Type B pancreatic cell (in vitro differentiated cells): Measurements from ENCODE around the gene RCE1. TPM values are rescaled to one million over a fixed set of nuclear protein-coding genes. Genes with fewer than 3 reads are reported as not detected.

Experiments
- DNase-seq: peaks from one replicate; pipeline ENCODE4 v3.0.0; 2021; ENCODE audit warnings: mixed read lengths; ENCODE audit not compliant: unreplicated experiment; ENCODE audit errors: extremely low spot score
- H3K27ac Mint-ChIP-seq: 2 replicates; pipeline ENCODE4 v1.8.0; 2021; ENCODE audit warnings: mild to moderate bottlenecking, mixed read lengths
- H3K27me3 Mint-ChIP-seq: 2 replicates; pipeline ENCODE4 v1.8.0; 2021; ENCODE audit warnings: mixed read lengths
- H3K36me3 Mint-ChIP-seq: 2 replicates; pipeline ENCODE4 v1.8.0; 2021; ENCODE audit warnings: mixed read lengths
- H3K4me1 Mint-ChIP-seq: one replicate; pipeline ENCODE4 v1.8.0; 2021; ENCODE audit warnings: mixed read lengths; ENCODE audit not compliant: unreplicated experiment
- H3K4me3 Mint-ChIP-seq: 2 replicates; pipeline ENCODE4 v1.8.0; 2021; ENCODE audit warnings: mild to moderate bottlenecking, mixed read lengths
- H3K9me3 Mint-ChIP-seq: 2 replicates; pipeline ENCODE4 v1.8.0; 2021; ENCODE audit warnings: mixed read lengths
- total RNA-seq: library from RNA; stranded (reverse); gene quantifications from 2 replicates; pipeline ENCODE4 v1.2.1, GENCODE V29; 2021; ENCODE audit warnings: low replicate concordance
- TF ChIP-seq, protein P1 (sequence below): fragments of 200-600 bp; sonication (generic); conservative IDR thresholded peaks from 2 replicates; pipeline ENCODE4 v1.5.0; 2021; ENCODE audit warnings: antibody characterized with exemption, mild to moderate bottlenecking

RCE1 gene
- total RNA-seq, 1 donor from 2014 or later, result 25.0 TPM

DNA sequence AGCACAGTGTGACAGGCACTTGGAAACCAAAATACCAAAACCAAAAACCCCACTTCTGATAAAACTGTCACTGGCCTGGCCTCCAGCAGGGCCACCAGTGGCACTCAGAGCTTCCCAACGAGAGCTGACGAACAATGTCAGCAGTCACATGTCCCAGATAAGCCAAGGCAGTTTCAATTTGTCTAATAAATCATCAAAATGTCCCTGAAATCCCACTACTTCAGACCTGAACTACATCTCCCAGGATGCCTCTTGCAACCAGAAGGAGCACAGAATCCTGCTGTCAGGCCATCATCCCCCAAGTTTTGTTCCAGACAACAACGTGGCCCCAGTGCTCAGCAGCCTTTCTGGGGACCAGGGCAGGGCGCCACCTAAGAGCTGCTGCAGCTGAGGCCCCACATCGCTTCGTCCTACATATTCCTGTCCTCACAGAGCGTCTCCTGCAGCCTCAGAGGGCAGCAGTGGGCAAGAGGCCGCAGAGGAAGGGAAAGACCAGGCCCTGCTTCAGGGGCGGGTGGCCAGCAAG is 38.7 kb downstream of the RCE1 start:
- Mint-ChIP-seq H3K4me1 (peaks cover 36% of the 10 kb centered on the region), H3K9me3 (no peaks in the 10 kb centered on the region), H3K4me3 (no peak overlapping the region), H3K27me3 (no peaks in the 10 kb centered on the region), H3K36me3 (no peaks in the 10 kb centered on the region), H3K27ac (no peak overlapping the region)
- TF ChIP-seq, protein P1, sequence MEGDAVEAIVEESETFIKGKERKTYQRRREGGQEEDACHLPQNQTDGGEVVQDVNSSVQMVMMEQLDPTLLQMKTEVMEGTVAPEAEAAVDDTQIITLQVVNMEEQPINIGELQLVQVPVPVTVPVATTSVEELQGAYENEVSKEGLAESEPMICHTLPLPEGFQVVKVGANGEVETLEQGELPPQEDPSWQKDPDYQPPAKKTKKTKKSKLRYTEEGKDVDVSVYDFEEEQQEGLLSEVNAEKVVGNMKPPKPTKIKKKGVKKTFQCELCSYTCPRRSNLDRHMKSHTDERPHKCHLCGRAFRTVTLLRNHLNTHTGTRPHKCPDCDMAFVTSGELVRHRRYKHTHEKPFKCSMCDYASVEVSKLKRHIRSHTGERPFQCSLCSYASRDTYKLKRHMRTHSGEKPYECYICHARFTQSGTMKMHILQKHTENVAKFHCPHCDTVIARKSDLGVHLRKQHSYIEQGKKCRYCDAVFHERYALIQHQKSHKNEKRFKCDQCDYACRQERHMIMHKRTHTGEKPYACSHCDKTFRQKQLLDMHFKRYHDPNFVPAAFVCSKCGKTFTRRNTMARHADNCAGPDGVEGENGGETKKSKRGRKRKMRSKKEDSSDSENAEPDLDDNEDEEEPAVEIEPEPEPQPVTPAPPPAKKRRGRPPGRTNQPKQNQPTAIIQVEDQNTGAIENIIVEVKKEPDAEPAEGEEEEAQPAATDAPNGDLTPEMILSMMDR, result no peak
- no peak for DNase-seq

DNA sequence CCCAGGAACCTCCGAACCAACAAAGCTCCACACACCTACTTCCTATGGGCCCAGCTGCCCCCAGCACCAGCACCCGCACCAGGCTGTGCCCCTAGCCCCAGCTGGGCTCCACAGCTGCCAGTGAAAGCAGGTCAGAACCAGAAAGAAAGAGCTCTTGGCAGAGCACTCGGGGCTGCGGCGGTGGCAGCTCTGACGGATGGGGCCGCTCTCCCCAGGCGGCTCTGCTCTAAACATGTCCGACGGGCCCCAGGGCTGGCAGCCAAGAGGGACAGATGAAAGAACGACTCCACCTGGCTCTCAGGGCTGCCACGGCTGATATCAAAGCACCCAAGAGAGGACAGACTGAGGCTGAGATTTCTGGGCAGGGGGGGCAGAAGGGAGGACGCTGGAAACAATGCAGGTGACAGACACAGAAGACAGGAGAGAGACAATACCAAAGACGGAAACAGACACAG is 39.3 kb downstream of the RCE1 start:
- Mint-ChIP-seq H3K9me3 (no peaks in the 10 kb centered on the region), H3K27me3 (no peaks in the 10 kb centered on the region), H3K4me1 (peaks cover 36% of the 10 kb centered on the region), H3K27ac (peak overlapping the region; percentile 46), H3K36me3 (no peaks in the 10 kb centered on the region), H3K4me3 (no peak overlapping the region)
- DNase-seq, result no peak
- TF ChIP-seq, protein P1, result no peak

DNA sequence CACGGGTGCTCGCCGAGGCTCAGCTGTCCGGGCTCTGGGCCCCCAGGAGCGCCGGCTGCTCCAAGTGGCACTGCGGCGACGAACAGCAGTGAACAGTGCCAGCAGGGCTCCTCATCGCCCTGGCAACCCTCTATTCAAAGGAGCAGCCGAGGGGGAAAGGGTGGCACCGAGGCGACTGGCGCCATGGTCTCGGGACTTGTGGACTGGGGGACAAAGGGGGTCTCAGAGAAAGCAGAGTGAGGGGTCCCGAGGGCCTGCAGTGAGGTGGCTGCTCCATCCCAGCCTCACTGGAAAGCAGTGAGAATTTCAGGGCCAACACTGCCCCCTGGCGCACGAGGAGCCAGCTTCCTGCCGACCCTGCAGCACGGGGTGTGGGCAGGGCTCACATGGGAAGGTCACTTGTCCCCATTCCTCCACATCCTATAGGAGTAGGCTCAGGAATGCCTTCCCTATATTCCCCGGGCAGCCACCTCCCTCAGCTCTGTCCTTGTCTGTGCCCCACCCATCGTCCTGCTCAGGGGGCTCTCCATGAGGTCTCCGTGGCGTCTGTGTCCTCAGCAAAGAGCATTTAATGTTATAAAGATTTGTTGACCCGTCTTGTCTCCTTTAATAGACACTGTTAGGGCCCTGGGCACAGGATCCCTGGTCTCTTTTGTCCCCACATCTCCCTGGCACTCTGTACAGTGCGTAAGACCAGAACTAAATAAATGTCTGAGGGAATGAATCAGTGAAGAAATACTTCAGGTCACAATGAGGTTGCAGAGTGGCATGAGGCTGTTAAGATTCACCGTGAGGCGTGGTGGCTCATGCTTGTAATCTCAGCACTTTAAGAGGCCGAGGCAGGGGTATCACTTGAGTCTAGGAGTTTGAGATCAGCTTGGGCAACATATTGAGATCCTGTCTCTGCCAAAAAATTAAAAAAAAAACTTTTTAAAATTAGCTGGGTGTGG is 40.0 kb downstream of the RCE1 start:
- peaks cover 36% of the 10 kb centered on the region for H3K4me1 Mint-ChIP-seq
- TF ChIP-seq, protein P1, result peak; percentile 83
- H3K27ac Mint-ChIP-seq, result peak overlapping the region; percentile 46
- H3K36me3 Mint-ChIP-seq, result no peaks in the 10 kb centered on the region
- no peak overlapping the region for H3K4me3 Mint-ChIP-seq
- no peaks in the 10 kb centered on the region for H3K27me3 Mint-ChIP-seq
- H3K9me3 Mint-ChIP-seq, result no peaks in the 10 kb centered on the region
- DNase-seq, result no peak

DNA sequence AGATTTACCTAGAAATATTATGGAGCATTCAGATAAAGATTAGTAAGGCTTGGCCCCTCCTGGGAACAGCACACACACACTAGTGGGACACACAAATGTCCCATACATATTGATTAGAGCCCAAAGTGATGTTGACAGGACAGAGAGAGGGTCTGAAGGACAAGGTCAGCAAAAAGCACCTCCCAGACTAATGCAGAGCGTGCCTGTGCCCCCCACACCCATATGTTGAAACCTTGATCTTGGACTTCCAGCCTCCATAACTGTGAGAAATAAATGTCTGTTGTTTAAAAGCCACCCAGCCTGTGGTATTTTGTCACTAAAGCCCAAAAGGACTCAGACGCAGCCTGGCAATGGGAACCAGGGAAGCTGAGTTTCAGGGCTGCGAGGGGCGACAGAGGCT is 41.2 kb downstream of the RCE1 start:
- no peak for DNase-seq
- H3K27ac Mint-ChIP-seq, result no peak overlapping the region
- H3K27me3 Mint-ChIP-seq, result no peaks in the 10 kb centered on the region
- H3K4me3 Mint-ChIP-seq, result no peak overlapping the region
- H3K36me3 Mint-ChIP-seq, result no peaks in the 10 kb centered on the region
- H3K9me3 Mint-ChIP-seq, result no peaks in the 10 kb centered on the region
- TF ChIP-seq, protein P1, result no peak
- peaks cover 35% of the 10 kb centered on the region for H3K4me1 Mint-ChIP-seq

DNA sequence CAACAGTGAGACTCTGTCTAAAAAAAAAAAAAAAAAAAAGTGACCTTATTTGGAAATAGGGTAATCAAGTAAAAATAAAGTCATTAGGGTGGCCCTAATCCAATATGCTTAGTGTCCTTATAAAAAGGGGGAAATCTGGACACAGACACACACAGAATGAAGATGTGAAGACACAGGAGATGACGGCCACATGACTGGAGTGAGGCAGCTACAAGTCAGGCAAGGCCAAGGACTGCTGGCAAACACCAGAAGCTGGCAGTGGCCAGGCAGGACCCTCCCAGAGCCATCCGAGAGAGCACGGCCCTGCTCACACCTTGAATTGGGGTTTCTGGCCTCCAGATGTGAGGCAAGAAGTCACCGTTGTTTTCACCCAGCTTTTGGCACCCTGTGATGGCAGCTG is 42.2 kb downstream of the RCE1 start:
- no peak for DNase-seq
- peaks cover 38% of the 10 kb centered on the region for H3K4me1 Mint-ChIP-seq
- TF ChIP-seq, protein P1, result no peak
- no peaks in the 10 kb centered on the region for H3K36me3 Mint-ChIP-seq
- H3K9me3 Mint-ChIP-seq, result no peaks in the 10 kb centered on the region
- H3K27ac Mint-ChIP-seq, result no peak overlapping the region
- H3K4me3 Mint-ChIP-seq, result no peak overlapping the region
- H3K27me3 Mint-ChIP-seq, result no peaks in the 10 kb centered on the region
